Stimulated activated CD4-positive, alpha-beta T cell treated with anti-CD3 and anti-CD28 coated beads, Interleukin-15, amount 100 ng/mL, for 24 hours (primary cell): ENCODE data around the gene XPOT.
A peak's percentile ranks its signal among the peaks of the same experiment; 100 is the strongest.
"Not testable (repeated sequence)": the region's sequence is repeated elsewhere in the genome, so short reads cannot be mapped to it uniquely, and the experiment has no call there.

Source experiments
- DNase-seq: peaks from one replicate; pipeline ENCODE4 v3.0.0-alpha.2; 2020

XPOT gene

DNA sequence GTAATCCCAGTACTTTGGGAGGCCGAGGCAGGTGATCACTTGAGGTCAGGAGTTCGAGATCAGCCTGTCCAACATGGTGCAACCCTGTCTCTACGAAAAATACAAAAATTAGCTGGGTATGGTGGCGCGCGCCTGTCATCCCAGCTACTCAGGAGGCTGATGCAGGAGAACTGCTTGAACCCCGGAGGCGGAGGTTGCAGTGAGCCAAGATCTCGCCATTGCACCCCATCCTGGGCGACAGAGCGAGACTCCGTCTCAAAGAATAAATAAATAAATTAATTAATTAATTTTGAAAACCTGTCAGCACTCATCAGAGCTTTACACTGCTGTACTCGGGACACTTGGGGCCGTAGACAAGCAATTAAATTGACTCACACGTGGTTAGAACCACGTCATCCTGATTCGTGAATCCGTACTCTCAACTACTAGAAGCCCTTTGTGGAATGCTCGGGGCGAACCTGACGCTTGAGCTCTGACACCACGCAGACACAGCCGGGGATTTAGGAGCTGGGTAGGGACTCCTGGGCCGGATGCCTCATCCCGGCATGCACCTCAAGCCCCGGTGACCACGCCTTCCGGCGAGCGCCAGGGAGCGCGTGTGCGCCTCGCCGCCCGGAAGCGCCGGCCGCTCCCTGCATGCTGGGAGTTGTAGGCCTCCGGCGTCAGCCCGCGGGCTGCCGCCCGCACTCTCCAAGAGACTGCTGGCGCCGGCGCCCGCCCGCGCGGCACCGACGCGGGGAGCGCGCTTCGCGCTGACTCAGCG lies at the start of gene XPOT:
XPOT (plus strand) TSS at position 686 of the 763 bp plus-strand sequence. CDS start 5,644 bp downstream, outside the sequence.
- DNase-seq: peak; percentile 95

DNA sequence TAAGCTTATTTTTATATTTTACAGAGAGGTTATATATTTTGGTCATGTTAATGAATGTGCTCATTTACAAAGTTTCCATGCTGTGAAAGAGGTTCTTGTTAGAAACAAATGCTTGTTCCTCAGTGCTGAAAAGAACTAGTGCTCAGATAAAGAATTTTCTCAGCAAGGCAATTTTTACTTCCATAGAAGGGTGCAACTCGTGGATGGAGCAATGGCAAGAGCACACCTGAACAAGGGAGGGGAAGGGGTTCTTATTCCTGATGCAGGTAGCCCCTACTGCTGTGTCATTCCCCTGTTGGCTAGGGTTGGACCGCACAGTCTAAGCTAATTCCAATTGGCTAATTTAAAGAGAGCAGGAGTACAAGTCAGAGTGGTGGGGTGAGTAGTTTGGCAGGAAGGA lies 48.0 kb upstream of the XPOT start:
- DNase-seq: not testable (repeated sequence)

DNA sequence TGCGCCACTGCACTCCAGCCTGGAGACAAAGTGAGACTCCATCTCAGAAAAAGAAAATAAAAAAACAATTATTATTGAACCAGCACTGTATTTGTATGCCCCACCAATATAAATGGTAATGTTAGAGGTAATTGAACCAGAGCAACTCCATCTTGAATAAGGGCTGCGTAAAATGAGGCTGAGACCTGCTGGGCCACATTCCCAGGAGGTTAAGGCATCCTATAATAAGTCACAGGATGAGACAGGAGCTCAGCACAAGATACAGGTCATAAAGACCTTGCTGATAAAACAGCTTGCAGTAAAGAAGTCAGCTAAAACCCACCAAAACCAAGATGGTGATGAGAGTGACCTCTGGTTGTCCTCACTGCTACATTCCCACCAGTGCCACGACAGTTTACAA lies 43.0 kb upstream of the XPOT start:
- DNase-seq: not testable (repeated sequence)

DNA sequence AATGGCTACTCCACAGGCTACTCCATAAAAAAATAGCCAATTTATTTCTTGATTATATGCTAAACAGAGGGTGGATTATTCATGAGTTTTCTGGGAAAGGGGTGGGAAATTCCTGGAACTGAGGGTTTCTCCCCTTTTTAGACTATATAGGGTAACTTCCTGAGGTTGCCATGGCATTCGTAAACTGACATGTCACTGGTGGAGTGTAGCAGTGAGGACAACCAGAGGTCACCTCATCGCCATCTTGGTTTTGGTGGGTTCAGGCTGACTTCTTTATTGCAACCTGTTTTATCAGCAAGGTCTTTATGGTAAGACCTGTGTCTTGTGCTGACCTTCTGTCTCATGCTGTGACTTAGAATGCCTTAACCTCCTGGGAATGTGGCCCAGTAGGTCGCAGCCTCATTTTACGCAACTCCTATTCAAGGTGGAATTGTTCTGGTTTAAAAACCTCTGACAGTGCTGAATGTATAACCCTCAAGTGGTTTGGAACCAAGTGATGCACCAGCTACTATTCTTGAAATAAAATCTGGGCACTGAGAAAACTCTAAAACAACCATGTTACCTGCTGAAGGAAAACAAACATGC lies 41.4 kb upstream of the XPOT start:
- DNase-seq: no peak

DNA sequence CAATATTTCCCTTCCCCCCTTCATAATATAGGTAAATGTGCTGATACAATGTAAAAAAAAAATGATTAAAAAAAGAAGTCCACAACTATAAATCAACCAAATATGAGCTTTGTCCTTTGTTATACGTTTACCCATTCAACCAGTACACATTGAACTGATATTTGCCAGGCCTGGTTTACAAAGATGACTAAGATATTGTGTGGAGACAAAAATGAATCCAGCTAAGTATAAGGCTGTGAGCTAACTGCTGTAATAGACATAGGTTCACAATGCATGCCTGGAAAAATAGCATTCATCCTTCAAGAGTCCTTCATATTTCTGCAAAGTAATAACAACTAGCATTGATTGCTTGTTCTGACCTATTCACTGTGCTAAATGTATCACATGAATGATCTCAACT lies 20.5 kb upstream of the XPOT start:
- DNase-seq: no peak

DNA sequence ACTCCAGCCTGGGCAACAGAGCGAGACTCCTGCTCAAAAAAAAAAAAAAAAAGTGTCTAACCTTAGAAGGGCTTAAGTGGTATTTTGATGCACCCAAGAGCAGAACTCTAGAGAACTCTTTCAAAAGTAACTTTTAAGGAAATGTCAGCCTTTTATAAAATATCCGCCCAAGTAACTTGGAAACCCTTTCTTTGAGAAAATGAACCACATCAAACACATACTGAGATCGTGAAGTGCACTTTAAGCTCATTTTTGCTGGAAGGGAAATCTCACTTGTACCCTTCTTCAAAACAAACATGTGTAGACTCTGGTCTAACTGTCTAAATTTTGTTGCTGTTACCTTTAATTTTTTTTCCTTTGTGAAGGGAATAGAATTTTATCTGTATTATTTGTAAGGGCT lies 19.2 kb upstream of the XPOT start:
- DNase-seq: no peak

- peak; percentile 67 for DNase-seq
These were observed 18.7 kb upstream of the XPOT start for GRCh38 chr12:64385468-64385867.

- DNase-seq: no peak
These were observed 16.9 kb upstream of the XPOT start for GRCh38 chr12:64387197-64387816.

DNA sequence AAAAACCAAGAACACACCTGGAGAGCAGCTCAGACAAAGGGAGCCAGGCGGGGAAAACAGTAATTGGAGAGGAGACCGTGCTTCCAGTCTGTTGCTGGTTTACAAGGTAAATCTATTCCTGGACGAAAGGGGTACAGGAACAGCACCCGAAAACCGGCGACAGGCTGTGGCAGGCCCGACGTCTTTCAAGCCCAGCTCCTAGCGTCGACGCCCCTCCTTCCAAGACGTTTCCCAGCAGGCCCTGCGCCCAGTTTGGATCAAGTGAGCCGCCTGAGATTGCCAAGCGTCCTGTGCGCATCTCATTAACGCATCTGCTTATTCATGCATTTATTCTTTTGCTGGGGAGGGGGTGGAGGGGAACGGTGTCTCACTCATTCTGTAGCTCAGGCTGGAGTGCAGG lies 15.0 kb upstream of the XPOT start:
- no peak for DNase-seq

- DNase-seq: peak; percentile 40
These were observed 13.8 kb upstream of the XPOT start, which contains the start of gene C12orf56 for GRCh38 chr12:64390275-64390851. C12orf56 (minus strand) TSS chr12:64390758; CDS start chr12:64390565, 193 bp downstream.

GRCh38 chr12:64392221-64392620 lies 12.0 kb upstream of the XPOT start:
- DNase-seq: no peak

DNA sequence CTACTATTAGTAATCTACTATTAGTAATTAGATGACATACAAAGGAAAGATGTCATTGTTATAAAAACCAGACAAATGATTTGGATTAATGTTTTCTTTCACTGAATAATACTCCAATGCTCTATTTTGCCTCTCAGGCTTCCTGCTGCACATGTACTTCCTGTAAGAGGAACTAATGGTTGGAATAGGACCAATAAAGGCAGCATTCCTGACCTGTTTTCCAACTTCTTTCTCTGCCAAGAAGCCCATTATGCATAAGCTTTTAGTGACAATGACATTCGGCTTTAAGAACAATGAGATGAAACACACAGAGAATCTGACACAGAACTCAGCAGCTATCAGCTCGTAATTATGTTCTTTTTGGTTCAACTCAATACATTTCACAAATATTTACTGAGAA lies 8.5 kb upstream of the XPOT start:
- no peak for DNase-seq

DNA sequence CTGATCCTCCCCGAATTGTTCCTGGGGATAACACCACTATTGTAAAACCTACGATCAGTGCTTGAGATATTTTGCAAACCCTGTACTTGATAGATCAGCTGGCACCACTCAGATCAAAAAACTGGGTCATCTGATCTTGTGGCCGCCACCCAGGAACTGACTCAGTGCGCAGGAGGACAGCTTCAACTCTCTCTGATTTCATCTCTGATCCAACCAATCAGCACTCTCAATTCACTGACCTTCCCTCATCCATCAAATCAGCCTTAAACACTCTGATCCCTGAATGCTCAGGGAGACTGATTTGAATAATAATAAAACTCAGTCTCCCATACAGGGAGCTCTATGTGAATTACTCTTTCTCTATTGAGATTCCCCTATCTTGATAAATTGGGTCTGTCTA lies 4.2 kb upstream of the XPOT start:
- no peak for DNase-seq

- DNase-seq: no peak
These were observed 2.0 kb upstream of the XPOT start for GRCh38 chr12:64402181-64402580.

DNA sequence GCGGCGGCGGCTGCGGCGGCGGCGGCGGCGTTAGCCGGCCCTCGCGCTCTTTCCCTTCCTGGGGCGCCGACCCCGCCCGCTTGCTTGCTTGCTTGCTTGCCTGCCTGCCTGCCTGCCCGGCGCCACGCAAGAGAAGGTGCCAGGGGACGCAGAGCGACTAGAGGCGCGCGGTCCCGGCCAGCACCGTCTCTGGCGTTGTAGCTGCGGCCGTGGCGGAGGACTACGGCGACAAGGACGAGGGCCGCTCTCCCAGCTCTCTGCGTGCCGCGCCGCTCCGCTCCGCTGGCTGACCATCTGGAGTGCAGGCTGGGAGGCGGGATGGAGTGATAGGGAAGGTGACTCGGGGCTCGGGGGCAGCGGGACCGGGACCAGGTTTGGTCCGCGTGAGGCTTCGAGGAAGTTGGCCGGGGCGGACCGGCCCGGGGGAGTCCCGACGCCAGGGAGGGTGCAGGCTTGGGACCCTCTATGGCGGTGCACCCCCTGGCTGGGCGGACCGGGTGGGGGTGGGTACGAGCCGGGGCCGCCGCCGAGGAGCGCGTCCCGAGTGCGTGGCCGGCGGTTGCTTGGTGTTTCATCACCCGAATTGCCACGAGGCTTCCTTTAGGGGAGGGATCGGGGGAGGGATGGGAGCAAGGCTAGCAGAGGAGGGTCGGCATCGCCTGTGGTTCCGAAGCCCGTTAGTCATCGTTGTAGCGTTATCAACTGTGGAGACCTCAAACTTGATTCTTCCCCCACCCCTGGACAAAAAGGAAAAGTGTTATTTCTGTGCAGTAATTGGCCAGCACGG lies 471 bp downstream of the XPOT start:
- DNase-seq: peak; percentile 82

DNA sequence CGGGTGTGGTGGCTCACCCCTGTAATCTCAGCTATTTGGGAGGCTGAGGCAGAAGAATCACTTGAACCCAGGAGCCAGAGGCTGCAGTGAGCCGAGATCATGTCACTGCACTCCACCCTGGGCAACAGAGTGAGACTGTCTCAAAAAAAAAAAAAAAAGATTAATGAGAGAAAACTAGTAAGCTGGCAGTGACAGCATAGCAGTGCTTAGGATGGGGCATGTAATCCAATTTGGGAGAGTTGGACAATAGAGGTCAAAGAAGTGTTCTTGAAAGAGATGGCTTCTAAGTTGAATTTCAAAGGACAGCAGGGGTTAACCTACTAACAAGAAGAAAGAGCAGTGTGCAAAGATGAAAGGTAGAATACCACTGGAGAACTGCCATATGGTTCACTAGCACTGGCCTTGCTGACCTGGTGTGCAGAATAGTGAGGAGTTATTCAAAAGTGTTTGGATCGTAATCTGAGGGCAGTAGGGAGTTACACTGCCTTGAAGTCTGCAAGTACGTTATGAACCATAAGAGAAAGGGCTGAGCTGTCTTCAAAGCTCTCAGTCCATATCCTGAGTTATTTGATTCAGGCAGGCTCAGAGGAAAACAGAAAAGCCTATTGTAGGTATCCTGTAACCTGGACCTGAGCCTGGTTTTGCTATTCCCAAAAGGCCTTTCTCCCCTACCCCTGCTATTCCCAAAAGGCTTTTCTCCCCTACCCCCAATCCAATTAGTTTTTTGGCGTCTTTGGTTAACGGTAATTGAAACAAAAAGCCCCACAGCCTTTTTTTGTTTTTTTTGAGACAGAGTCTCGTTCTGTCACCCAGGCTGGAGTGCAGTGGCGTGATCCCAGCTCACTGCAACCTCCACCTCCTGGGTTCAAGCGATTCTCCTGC lies 3.4 kb downstream of the XPOT start:
- no peak for DNase-seq

GRCh38 chr12:64411427-64411826 lies 7.2 kb downstream of the XPOT start:
- no peak for DNase-seq

GRCh38 chr12:64412459-64412858 lies 8.3 kb downstream of the XPOT start:
- no peak for DNase-seq

GRCh38 chr12:64413884-64414283 lies 9.7 kb downstream of the XPOT start:
- no peak for DNase-seq

- DNase-seq: no peak
These were observed 14.0 kb downstream of the XPOT start for GRCh38 chr12:64418209-64418608.

DNA sequence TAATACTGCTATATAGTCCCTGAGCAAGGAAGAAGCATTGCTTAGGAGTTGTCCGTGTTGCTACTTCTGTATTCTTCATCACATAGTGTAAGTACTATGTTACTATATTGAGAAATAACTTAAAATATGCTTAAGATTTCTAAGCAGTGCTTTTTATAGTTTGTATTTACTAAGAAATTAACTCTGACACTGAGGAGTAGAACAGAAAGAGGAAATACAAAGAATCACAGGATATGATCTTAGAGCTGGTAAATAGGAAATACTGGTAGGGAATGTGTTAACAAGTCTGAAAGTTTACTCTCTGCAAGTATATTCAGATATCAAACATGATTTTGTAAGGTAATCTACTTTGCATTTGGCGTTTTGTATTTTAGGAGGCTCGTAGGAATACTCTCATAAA lies 15.5 kb downstream of the XPOT start:
- DNase-seq: no peak

- no peak for DNase-seq
These were observed 23.8 kb downstream of the XPOT start for GRCh38 chr12:64427988-64428387.
